ENCODE data around the gene IQSEC1. TPM values are rescaled to one million over a fixed set of nuclear protein-coding genes. Genes with fewer than 3 reads are reported as not detected.

Gene IQSEC1
- total and polyA plus RNA-seq, 2 experiments from 2014 or later: 8.0 to 51.9 TPM

DNA sequence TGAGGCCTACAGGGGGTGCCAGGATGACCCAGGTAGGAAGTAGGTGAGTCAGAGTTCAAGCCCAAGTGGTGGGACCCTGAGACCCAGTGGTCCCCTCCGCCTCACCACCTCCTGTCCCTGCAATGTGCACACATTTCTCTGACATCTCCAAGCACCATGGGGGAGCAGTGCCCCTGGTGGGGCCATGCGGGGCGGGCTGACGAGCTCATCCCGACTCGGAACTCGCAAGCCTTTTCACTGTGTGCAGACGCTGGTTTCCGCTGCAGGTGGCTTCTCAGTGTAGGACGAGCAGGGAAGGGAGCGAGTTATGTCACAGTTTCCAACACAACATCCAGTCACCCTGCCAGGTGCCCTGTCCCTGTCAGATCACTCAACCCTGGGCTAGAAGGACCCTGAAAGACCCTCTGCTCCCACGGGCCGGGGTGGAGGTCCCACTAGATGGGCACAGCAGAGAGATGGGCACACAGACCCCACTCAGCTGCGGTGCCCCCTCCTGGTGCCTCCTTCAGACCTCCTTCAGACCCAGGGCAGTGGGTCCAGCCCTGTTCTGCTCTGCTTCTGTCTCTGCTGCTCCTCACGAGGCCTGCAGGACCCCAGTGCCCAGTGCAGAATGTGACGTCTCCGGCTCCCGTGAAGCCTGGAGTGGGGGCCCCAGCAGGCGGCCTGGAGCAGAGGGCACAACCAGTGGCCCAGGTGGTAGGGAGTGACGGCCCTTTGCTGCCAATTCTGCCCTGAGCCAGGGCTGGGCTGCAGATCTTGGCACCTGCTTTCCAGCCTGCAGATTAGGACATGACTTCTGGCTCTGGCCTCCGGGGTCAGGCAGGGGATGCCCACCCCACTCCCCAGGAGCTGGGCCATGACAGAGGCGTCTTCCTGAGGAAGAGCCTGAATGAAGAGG, 129.9 kb downstream of the IQSEC1 start:
- H3F3A ChIP-seq (replicated peaks; ENCODE audit: low read depth): no peaks in the 10 kb centered on the region
- no peaks in the 10 kb centered on the region for H3K9me2 ChIP-seq (ENCODE audit: insufficient read depth)
- H3K4me1 Mint-ChIP-seq: peaks cover 18% of the 10 kb centered on the region
- no peaks in the 10 kb centered on the region for H3K27me3 ChIP-seq (ENCODE audit: insufficient read depth)
- H3K79me2 ChIP-seq (replicated peaks; ENCODE audit: insufficient read depth): peaks cover 9% of the 10 kb centered on the region
- peaks cover 13% of the 10 kb centered on the region; the same call in 1 of the 2 replicates for H4K20me1 ChIP-seq (replicated peaks; ENCODE audit: insufficient read depth)
- no peak overlapping the region for H3K4me2 ChIP-seq
- no peak overlapping the region for H2AFZ ChIP-seq
- no peak overlapping the region for H3K27ac ChIP-seq (ENCODE audit: low read depth)
- no peak overlapping the region for H3K27ac Mint-ChIP-seq
- no peaks in the 10 kb centered on the region for H3K36me3 ChIP-seq (ENCODE audit: insufficient read depth)
- ATAC-seq: no peak
- no peak for DNase-seq (ENCODE audit: low spot score)
- H3K36me3 Mint-ChIP-seq (ENCODE audit: low read depth): no peaks in the 10 kb centered on the region
- TF ChIP-seq, protein P1, sequence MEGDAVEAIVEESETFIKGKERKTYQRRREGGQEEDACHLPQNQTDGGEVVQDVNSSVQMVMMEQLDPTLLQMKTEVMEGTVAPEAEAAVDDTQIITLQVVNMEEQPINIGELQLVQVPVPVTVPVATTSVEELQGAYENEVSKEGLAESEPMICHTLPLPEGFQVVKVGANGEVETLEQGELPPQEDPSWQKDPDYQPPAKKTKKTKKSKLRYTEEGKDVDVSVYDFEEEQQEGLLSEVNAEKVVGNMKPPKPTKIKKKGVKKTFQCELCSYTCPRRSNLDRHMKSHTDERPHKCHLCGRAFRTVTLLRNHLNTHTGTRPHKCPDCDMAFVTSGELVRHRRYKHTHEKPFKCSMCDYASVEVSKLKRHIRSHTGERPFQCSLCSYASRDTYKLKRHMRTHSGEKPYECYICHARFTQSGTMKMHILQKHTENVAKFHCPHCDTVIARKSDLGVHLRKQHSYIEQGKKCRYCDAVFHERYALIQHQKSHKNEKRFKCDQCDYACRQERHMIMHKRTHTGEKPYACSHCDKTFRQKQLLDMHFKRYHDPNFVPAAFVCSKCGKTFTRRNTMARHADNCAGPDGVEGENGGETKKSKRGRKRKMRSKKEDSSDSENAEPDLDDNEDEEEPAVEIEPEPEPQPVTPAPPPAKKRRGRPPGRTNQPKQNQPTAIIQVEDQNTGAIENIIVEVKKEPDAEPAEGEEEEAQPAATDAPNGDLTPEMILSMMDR (conservative IDR thresholded peaks at IDR 0.05; ENCODE audit: low read depth in 2 of 2): no peak
- TF ChIP-seq POLR2AphosphoS5 (IDR thresholded peaks at IDR 0.05; ENCODE audit: low read depth): no peak
- TF ChIP-seq EZH2 (IDR thresholded peaks at IDR 0.05; ENCODE audit: low read depth, unreplicated experiment): no peak
- no peak for TF ChIP-seq JUNB (IDR thresholded peaks at IDR 0.05; ENCODE audit: unreplicated experiment)
- no peak for TF ChIP-seq CREB1 (CRISPR knock-in tag; IDR thresholded peaks at IDR 0.05; ENCODE audit: low read depth)
- no peak for TF ChIP-seq STAT1 (IDR thresholded peaks at IDR 0.05; ENCODE audit: unreplicated experiment)
- no peak for TF ChIP-seq NANOG (IDR thresholded peaks at IDR 0.05; ENCODE audit: borderline replicate concordance)
- TF ChIP-seq, protein P2, sequence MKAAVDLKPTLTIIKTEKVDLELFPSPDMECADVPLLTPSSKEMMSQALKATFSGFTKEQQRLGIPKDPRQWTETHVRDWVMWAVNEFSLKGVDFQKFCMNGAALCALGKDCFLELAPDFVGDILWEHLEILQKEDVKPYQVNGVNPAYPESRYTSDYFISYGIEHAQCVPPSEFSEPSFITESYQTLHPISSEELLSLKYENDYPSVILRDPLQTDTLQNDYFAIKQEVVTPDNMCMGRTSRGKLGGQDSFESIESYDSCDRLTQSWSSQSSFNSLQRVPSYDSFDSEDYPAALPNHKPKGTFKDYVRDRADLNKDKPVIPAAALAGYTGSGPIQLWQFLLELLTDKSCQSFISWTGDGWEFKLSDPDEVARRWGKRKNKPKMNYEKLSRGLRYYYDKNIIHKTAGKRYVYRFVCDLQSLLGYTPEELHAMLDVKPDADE (IDR thresholded peaks at IDR 0.05): no peak
- no peak for TF ChIP-seq EZH2phosphoT487 (IDR thresholded peaks at IDR 0.05; ENCODE audit: unreplicated experiment)
- TF ChIP-seq, protein P3, sequence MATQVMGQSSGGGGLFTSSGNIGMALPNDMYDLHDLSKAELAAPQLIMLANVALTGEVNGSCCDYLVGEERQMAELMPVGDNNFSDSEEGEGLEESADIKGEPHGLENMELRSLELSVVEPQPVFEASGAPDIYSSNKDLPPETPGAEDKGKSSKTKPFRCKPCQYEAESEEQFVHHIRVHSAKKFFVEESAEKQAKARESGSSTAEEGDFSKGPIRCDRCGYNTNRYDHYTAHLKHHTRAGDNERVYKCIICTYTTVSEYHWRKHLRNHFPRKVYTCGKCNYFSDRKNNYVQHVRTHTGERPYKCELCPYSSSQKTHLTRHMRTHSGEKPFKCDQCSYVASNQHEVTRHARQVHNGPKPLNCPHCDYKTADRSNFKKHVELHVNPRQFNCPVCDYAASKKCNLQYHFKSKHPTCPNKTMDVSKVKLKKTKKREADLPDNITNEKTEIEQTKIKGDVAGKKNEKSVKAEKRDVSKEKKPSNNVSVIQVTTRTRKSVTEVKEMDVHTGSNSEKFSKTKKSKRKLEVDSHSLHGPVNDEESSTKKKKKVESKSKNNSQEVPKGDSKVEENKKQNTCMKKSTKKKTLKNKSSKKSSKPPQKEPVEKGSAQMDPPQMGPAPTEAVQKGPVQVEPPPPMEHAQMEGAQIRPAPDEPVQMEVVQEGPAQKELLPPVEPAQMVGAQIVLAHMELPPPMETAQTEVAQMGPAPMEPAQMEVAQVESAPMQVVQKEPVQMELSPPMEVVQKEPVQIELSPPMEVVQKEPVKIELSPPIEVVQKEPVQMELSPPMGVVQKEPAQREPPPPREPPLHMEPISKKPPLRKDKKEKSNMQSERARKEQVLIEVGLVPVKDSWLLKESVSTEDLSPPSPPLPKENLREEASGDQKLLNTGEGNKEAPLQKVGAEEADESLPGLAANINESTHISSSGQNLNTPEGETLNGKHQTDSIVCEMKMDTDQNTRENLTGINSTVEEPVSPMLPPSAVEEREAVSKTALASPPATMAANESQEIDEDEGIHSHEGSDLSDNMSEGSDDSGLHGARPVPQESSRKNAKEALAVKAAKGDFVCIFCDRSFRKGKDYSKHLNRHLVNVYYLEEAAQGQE (IDR thresholded peaks at IDR 0.05; ENCODE audit: unreplicated experiment): no peak
- TF ChIP-seq ZNF114 (CRISPR knock-in tag; IDR thresholded peaks at IDR 0.05): no peak
- TF ChIP-seq, protein P4, sequence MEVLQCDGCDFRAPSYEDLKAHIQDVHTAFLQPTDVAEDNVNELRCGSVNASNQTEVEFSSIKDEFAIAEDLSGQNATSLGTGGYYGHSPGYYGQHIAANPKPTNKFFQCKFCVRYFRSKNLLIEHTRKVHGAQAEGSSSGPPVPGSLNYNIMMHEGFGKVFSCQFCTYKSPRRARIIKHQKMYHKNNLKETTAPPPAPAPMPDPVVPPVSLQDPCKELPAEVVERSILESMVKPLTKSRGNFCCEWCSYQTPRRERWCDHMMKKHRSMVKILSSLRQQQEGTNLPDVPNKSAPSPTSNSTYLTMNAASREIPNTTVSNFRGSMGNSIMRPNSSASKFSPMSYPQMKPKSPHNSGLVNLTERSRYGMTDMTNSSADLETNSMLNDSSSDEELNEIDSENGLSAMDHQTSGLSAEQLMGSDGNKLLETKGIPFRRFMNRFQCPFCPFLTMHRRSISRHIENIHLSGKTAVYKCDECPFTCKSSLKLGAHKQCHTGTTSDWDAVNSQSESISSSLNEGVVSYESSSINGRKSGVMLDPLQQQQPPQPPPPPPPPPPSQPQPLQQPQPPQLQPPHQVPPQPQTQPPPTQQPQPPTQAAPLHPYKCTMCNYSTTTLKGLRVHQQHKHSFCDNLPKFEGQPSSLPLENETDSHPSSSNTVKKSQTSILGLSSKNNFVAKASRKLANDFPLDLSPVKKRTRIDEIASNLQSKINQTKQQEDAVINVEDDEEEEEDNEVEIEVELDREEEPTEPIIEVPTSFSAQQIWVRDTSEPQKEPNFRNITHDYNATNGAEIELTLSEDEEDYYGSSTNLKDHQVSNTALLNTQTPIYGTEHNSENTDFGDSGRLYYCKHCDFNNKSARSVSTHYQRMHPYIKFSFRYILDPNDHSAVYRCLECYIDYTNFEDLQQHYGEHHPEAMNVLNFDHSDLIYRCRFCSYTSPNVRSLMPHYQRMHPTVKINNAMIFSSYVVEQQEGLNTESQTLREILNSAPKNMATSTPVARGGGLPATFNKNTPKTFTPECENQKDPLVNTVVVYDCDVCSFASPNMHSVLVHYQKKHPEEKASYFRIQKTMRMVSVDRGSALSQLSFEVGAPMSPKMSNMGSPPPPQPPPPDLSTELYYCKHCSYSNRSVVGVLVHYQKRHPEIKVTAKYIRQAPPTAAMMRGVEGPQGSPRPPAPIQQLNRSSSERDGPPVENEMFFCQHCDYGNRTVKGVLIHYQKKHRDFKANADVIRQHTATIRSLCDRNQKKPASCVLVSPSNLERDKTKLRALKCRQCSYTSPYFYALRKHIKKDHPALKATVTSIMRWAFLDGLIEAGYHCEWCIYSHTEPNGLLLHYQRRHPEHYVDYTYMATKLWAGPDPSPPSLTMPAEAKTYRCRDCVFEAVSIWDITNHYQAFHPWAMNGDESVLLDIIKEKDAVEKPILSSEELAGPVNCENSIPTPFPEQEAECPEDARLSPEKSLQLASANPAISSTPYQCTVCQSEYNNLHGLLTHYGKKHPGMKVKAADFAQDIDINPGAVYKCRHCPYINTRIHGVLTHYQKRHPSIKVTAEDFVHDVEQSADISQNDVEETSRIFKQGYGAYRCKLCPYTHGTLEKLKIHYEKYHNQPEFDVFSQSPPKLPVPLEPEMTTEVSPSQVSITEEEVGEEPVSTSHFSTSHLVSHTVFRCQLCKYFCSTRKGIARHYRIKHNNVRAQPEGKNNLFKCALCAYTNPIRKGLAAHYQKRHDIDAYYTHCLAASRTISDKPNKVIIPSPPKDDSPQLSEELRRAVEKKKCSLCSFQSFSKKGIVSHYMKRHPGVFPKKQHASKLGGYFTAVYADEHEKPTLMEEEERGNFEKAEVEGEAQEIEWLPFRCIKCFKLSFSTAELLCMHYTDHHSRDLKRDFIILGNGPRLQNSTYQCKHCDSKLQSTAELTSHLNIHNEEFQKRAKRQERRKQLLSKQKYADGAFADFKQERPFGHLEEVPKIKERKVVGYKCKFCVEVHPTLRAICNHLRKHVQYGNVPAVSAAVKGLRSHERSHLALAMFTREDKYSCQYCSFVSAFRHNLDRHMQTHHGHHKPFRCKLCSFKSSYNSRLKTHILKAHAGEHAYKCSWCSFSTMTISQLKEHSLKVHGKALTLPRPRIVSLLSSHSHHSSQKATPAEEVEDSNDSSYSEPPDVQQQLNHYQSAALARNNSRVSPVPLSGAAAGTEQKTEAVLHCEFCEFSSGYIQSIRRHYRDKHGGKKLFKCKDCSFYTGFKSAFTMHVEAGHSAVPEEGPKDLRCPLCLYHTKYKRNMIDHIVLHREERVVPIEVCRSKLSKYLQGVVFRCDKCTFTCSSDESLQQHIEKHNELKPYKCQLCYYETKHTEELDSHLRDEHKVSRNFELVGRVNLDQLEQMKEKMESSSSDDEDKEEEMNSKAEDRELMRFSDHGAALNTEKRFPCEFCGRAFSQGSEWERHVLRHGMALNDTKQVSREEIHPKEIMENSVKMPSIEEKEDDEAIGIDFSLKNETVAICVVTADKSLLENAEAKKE (CRISPR knock-in tag; IDR thresholded peaks at IDR 0.05): no peak
- no peak for TF ChIP-seq ZNF331 (CRISPR knock-in tag; IDR thresholded peaks at IDR 0.05; ENCODE audit: low read depth)
- no peak overlapping the region for H3K4me3 Mint-ChIP-seq
- no peaks in the 10 kb centered on the region for H3K9me3 Mint-ChIP-seq
- peaks cover 3% of the 10 kb centered on the region for H3K27me3 Mint-ChIP-seq (ENCODE audit: insufficient read depth, low read depth, poor library complexity)
- H3K4me3 ChIP-seq: no peak overlapping the region
- 0 out of 2 replicates have a peak, but pooled peaks cover 3% of the 10 kb centered on the region for H3K4me1 ChIP-seq (ENCODE audit: insufficient read depth)
